ENCODE results near the gene ZFHX3. TPM values are rescaled to one million over a fixed set of nuclear protein-coding genes. Genes with fewer than 3 reads are reported as not detected.

ZFHX3 gene
- total and polyA plus RNA-seq, 2 donors (not counting 3 experiments of a cell fraction or from before 2014, with no cell fraction given): 3.7 to 18.8 TPM

DNA sequence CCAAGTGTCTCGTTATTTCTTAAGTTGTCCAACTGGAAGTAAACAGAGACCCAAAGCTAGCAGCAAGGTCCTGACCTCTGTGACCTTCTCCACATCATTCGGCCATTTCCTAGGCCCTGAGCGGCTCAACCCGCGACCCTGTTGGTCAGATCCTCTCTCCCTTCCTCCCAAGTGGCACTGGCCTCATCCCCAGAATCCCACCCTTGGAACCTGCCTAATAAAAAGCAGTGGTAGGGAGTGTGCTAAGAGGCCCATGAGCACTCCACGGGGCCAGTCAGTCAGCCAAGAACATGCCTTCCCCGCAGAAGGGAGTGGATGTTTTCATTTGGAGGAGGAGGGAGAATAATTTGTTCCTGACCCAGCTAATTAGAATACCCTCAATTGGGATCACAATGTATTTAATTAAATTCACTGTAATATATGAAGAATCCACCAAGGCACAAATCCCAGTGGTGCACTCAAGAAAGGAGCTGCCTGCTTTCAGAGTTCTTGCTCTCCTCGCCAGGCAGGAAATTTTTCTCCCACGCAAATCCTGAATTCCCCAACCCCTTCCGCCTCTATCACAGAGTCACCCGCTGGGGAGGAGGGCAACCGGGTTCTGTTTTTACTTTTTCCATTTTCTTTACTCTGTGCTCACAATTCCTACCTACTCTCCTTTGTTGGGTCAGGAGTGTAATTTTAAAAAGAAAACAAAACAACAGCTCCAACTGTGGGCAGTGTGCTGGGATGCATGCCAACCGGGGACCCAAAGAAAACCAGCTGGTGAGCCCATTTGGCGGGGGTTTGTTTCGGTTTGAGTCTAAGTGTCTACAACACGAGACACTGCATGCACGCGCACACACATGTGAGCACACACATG is 153.4 kb downstream of the ZFHX3 start:
- ChIA-PET POLR2A (interaction anchor here (1.0 kb wide), 1 partner anchor 62 kb away, joined by 4 read pairs; no protein-coding TSS in a partner anchor), CTCF (interaction anchor here (0.6 to 3.2 kb wide), 6 partner anchors 10 to 302 kb away, joined by 3 to 16 read pairs (median 3); no protein-coding TSS in a partner anchor)
- dilution Hi-C loops (cut with MboI; ENCODE audit: extremely low pct_ligation_motif_present, low sequenced_read_pairs): no loop called here
- H3K9me1 ChIP-seq (replicated peaks; ENCODE audit: control insufficient read depth, extremely low read depth, insufficient read depth, low read length): no peaks in the 10 kb centered on the region
- peaks cover 21% of the 10 kb centered on the region for H3K4me1 ChIP-seq (ENCODE audit: control insufficient read depth, extremely low read depth, insufficient read depth, low read length)
- intact Hi-C loops (cut with micrococcal nuclease): no loop called here
- H2AFZ ChIP-seq (ENCODE audit: low read depth, low read length): peak overlapping the region; percentile 38
- no peaks in the 10 kb centered on the region for H3K9me3 ChIP-seq (replicated peaks; ENCODE audit: control insufficient read depth, insufficient read depth, low read length)
- H3K27ac ChIP-seq (ENCODE audit: insufficient read depth, low read depth, low read length): peak overlapping the region; percentile 35
- H3K27me3 ChIP-seq (ENCODE audit: control insufficient read depth in 2 of 2, insufficient read depth in 2 of 2, low read length in 2 of 2): no peaks in the 10 kb centered on the region
- no TSS peak for BruUV-seq (replicated peaks)
- H4K20me1 ChIP-seq (replicated peaks; ENCODE audit: control insufficient read depth, extremely low read depth, insufficient read depth, low read length): no peaks in the 10 kb centered on the region
- no peak overlapping the region for H3K9ac ChIP-seq (replicated peaks; ENCODE audit: extremely low read depth, insufficient read depth, low read length)
- TF ChIP-seq, protein P1, sequence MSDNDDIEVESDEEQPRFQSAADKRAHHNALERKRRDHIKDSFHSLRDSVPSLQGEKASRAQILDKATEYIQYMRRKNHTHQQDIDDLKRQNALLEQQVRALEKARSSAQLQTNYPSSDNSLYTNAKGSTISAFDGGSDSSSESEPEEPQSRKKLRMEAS (IDR thresholded peaks at IDR 0.05; ENCODE audit: insufficient read depth, insufficient read length): no peak
- DNase-seq (ENCODE audit: low read depth, low spot score) (peak; percentile 77), FAIRE-seq (peak; percentile 66)
- H3K79me2 ChIP-seq (ENCODE audit: control insufficient read depth, insufficient read depth, low read length): peaks cover 4% of the 10 kb centered on the region
- H3K36me3 ChIP-seq (ENCODE audit: control insufficient read depth in 2 of 2, extremely low read depth in 1 of 2, insufficient read depth in 2 of 2, low read length in 2 of 2): peaks cover 0 to 3% of the 10 kb centered on the region in 2 experiments
- peak overlapping the region; percentile 68 for H3K4me2 ChIP-seq (ENCODE audit: insufficient read depth, low read length)
- H3K4me3 ChIP-seq (replicated peaks in 1 of 3; ENCODE audit: insufficient read depth in 1 of 3, low read depth in 1 of 3, low read length in 3 of 3): peak overlapping the region in 1 of 3 experiments; percentile 2

DNA sequence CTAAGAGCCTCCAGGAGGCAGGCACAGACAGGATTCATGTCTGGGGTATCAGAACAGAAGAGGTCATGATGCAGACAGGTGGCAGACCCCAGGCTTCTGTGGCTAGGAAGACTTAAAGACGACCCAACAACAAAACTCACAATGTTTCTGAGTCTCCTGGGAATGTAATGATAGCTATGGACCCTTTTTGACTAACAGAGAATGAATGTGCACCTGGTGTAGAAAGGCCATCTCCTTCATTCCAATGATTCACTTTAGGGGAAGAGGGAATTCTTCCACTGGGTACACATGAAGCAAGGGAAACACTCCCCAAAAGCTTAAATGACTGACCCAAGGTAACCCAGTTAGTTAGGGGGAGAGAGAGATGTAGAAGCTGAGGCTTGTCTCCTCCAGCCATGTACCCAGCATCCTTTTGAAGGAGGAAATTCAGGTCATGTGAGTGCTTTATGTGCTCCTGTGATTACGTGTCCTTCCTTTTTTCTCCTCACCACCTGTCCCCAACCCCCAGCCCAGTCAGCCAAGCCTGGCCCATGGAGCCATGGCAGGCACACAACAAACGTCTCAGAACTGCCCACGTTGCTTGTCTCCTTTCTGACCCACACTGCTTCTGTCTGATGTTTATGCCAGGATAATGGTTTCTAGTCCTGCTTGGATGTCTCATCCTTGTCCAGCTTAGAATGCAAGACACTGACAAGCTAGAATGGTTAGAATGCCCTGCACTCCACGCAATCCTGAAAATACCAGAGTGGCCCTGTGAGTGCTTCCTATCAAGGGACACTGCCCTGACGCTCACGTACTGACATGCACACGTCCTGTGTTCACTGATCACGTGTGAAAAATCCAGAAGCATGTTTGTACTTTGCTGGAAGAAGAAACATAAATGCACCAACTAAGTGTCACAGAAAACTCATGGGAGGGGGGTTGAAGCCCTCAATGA is 156.4 kb downstream of the ZFHX3 start:
- no peak overlapping the region for H3K27ac ChIP-seq (ENCODE audit: insufficient read depth, low read depth, low read length)
- no peaks in the 10 kb centered on the region for H3K9me1 ChIP-seq (replicated peaks; ENCODE audit: control insufficient read depth, extremely low read depth, insufficient read depth, low read length)
- peaks cover 0 to 11% of the 10 kb centered on the region in 2 experiments for H3K36me3 ChIP-seq (ENCODE audit: control insufficient read depth in 2 of 2, extremely low read depth in 1 of 2, insufficient read depth in 2 of 2, low read length in 2 of 2)
- no peak overlapping the region for H2AFZ ChIP-seq (ENCODE audit: low read depth, low read length)
- POLR2A ChIA-PET: no interaction called here
- no peaks in the 10 kb centered on the region for H3K9me3 ChIP-seq (replicated peaks; ENCODE audit: control insufficient read depth, insufficient read depth, low read length)
- dilution Hi-C loops (cut with MboI; ENCODE audit: extremely low pct_ligation_motif_present, low sequenced_read_pairs) (no loop called here), intact Hi-C loops (cut with micrococcal nuclease) (no loop called here)
- H3K27me3 ChIP-seq (ENCODE audit: control insufficient read depth in 2 of 2, insufficient read depth in 2 of 2, low read length in 2 of 2): no peaks in the 10 kb centered on the region
- CTCF ChIA-PET: interaction anchor here (0.9 kb wide), 1 partner anchor 10 kb away, joined by 3 read pairs; no protein-coding TSS in a partner anchor
- no peak overlapping the region for H3K4me2 ChIP-seq (ENCODE audit: insufficient read depth, low read length)
- TF ChIP-seq EZH2 (IDR thresholded peaks at IDR 0.05; ENCODE audit: borderline replicate concordance, low read depth, low read length, severe bottlenecking) (no peak), FOS (IDR thresholded peaks at IDR 0.05; ENCODE audit: borderline replicate concordance, insufficient read depth, low read length) (no peak), JUN (IDR thresholded peaks at IDR 0.05; ENCODE audit: borderline replicate concordance, insufficient read depth, insufficient read length, low read depth) (no peak), POLR2AphosphoS5 (IDR thresholded peaks at IDR 0.05; ENCODE audit: insufficient read depth, low read depth, low read length) (no peak), MYC (IDR thresholded peaks at IDR 0.05; ENCODE audit: low read depth, low read length) (no peak), POLR2A (IDR thresholded peaks at IDR 0.05; ENCODE audit: low read depth, low read length) (no peak), GATA2 (IDR thresholded peaks at IDR 0.05; ENCODE audit: insufficient read depth, insufficient read length, low read depth, low read length) (no peak)
- TF ChIP-seq, protein P1 (IDR thresholded peaks at IDR 0.05; ENCODE audit: insufficient read depth, insufficient read length): no peak
- TF ChIP-seq, protein P2, sequence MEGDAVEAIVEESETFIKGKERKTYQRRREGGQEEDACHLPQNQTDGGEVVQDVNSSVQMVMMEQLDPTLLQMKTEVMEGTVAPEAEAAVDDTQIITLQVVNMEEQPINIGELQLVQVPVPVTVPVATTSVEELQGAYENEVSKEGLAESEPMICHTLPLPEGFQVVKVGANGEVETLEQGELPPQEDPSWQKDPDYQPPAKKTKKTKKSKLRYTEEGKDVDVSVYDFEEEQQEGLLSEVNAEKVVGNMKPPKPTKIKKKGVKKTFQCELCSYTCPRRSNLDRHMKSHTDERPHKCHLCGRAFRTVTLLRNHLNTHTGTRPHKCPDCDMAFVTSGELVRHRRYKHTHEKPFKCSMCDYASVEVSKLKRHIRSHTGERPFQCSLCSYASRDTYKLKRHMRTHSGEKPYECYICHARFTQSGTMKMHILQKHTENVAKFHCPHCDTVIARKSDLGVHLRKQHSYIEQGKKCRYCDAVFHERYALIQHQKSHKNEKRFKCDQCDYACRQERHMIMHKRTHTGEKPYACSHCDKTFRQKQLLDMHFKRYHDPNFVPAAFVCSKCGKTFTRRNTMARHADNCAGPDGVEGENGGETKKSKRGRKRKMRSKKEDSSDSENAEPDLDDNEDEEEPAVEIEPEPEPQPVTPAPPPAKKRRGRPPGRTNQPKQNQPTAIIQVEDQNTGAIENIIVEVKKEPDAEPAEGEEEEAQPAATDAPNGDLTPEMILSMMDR (IDR thresholded peaks at IDR 0.05; ENCODE audit: extremely low read depth in 1 of 2, insufficient read depth in 1 of 2, low read depth in 1 of 2, low read length in 2 of 2): no peak
- FAIRE-seq (no peak), DNase-seq (ENCODE audit: low read depth, low spot score) (no peak)
- BruUV-seq (replicated peaks): no TSS peak
- no peaks in the 10 kb centered on the region for H4K20me1 ChIP-seq (replicated peaks; ENCODE audit: control insufficient read depth, extremely low read depth, insufficient read depth, low read length)
- H3K4me1 ChIP-seq (ENCODE audit: control insufficient read depth, extremely low read depth, insufficient read depth, low read length): peaks cover 16% of the 10 kb centered on the region
- no peak overlapping the region for H3K4me3 ChIP-seq (replicated peaks in 1 of 3; ENCODE audit: insufficient read depth in 1 of 3, low read depth in 1 of 3, low read length in 3 of 3)
- peaks cover 4% of the 10 kb centered on the region for H3K79me2 ChIP-seq (ENCODE audit: control insufficient read depth, insufficient read depth, low read length)
- H3K9ac ChIP-seq (replicated peaks; ENCODE audit: extremely low read depth, insufficient read depth, low read length): no peak overlapping the region

All from endothelial cell of umbilical vein (primary cell).